ENCODE data around the gene ADGRB3.

DNA sequence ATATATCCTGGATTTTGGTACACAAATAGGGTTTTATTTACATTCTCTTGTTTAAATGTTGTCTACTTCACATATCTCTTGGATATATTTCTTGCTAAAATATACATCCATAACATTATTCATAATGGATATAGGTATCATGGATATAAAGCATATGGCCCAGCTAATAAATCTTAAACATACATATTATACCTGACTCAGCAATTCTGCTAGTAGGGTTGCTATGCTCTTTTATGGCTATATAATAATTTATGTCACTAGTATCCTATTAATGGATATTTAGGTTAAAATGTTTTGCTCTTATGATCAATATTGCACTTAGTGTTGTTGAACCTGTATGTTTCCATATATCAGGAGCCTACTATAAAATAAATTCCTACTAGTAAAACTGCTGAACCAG lies 786.2 kb downstream of the ADGRB3 start:
- TF ChIP-seq, protein P1, sequence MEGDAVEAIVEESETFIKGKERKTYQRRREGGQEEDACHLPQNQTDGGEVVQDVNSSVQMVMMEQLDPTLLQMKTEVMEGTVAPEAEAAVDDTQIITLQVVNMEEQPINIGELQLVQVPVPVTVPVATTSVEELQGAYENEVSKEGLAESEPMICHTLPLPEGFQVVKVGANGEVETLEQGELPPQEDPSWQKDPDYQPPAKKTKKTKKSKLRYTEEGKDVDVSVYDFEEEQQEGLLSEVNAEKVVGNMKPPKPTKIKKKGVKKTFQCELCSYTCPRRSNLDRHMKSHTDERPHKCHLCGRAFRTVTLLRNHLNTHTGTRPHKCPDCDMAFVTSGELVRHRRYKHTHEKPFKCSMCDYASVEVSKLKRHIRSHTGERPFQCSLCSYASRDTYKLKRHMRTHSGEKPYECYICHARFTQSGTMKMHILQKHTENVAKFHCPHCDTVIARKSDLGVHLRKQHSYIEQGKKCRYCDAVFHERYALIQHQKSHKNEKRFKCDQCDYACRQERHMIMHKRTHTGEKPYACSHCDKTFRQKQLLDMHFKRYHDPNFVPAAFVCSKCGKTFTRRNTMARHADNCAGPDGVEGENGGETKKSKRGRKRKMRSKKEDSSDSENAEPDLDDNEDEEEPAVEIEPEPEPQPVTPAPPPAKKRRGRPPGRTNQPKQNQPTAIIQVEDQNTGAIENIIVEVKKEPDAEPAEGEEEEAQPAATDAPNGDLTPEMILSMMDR (IDR thresholded peaks at IDR 0.05; ENCODE audit: low read length) = no peak
- TF ChIP-seq EZH2phosphoT487 (IDR thresholded peaks at IDR 0.05; ENCODE audit: low read length) = no peak
- no peak for TF ChIP-seq EZH2 (optimal IDR thresholded peaks at IDR 0.05; ENCODE audit: low read depth, low read length)
